HG03571 (cell line): ENCODE results near the gene SRSF3.
"Not testable (repeated sequence)": the region's sequence is repeated elsewhere in the genome, so short reads cannot be mapped to it uniquely, and the experiment has no call there.

ENCODE experiments used
- ATAC-seq: cut with Tn5 transposase; IDR thresholded peaks from one replicate; pipeline ENCODE4 v1.9.1; 2021; ENCODE audit not compliant: unreplicated experiment

Gene SRSF3

DNA sequence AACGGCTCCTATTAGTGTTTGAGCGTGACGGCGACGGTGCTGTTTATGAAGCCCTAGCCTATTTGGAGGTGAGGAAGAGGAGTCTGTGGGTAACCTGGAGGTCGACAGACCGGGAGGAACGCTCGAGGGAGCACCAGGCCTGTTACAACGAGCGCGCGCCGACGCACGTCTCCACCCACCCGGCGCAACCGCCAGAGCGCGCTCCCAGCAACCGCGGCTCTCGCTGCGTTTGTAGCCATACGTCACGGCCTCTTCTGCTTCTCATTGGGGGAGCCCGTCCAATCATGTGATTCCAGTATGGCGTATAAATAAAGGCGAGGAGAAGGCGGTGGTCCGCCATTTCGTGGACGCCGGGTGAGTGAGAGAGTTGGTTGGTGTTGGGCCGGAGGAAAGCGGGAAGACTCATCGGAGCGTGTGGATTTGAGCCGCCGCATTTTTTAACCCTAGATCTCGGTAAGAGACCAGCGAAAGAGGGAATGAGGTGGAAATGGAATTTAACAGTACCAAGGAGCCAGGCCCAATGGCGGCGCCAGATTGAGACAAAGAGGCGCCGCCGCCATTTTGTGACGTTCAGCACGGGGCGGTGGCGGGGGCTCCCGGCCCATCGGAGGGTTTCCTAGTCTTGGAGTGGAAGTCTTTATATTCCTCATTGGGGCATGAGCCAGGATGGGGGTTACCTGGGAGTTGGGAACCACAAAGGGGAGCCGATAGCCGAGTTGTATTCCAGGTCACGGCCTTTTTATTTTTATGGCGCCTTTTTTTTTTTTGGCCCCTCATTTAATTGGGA lies at the start of gene SRSF3:
TSS of gene SRSF3 (plus strand) at position 334 of the 787 bp plus-strand sequence. CDS start 2,401 bp downstream, outside the sequence.
- peak; percentile 82 for ATAC-seq

GRCh38 chr6:36545767-36546307 lies 48.3 kb upstream of the SRSF3 start:
- no peak for ATAC-seq

DNA sequence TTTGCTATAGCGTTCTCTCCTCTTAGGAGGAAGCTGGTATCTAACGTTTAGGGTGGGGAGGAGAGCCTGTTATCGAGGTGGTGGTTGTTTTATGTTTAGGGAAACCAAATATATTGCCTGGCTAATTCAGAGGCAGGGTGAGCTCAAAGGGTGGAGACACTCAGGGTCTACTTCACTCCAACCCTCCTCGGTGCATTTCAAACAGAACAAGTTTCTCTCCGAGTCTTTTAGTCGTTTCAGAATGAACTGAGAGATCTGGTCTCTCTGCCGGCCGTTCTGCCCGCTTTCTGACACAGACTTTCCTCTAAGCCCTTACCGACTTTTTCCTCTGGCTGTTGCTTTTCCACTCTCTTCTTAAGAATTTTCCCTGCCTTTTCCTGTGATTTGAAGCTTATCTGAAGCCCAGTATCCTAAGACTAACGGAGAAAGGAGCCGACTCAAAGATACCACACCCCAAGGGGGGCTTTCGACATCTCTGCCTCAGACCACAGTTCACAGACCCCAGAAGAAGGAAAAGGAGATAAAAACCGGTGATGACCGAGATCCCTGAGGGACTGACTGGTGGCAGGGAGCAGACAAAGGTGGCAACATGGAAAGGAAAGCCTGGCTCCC lies 47.7 kb upstream of the SRSF3 start:
- ATAC-seq, result no peak

- ATAC-seq, result peak; percentile 74
Observed at GRCh38 chr6:36546920-36547645, 47.1 kb upstream of the SRSF3 start, which contains the start of gene STK38. Gene STK38, minus strand, starts transcription at chr6:36547479. Its CDS starts 7,277 bp downstream, at chr6:36540202.

GRCh38 chr6:36547646-36548400 lies 46.3 kb upstream of the SRSF3 start:
- no peak for ATAC-seq

GRCh38 chr6:36548401-36548743 lies 45.8 kb upstream of the SRSF3 start:
- no peak for ATAC-seq

GRCh38 chr6:36550473-36551000 lies 43.6 kb upstream of the SRSF3 start:
- no peak for ATAC-seq

DNA sequence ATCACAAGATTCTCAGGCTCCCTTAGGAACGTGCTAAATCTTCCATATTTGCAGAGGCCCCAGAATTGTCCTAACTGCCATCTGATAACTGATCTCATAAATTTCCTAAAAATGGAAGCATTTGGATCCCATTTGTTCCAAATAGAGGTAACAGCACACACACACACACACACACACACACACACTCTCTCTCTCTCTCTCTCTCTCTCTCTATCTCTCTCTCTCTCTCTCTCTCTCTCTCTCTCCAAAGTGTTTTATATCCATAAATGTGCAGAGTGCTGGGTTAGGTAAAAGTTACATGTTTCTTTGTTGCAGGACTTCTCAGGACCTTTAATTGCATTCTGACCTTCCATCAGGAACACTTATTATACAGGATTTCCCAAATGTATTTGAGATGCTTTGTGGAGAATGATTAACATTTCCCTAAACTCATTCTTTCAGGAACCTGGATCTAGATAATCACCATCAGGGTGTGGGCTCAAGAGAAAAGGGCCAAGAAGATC lies 38.4 kb upstream of the SRSF3 start:
- ATAC-seq, result no peak

DNA sequence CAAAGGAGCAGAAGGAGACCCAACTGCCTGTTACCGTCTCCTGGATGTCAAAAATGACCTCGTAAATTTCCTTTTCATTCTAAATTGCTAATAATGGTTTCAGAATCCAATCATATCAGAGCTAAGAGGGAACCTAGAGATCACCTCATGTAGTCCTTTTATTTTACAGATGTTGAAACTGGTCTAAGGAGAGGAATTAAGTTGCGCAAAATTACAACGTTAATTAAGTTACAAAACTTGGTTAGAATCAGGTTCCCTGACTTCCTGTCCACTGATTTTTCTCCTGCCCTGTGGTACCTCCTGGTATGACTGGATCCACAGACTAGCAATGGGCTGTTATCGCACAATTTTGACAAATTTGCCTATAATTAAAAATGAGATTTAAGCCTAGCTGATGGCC lies 37.9 kb upstream of the SRSF3 start:
- no peak for ATAC-seq

DNA sequence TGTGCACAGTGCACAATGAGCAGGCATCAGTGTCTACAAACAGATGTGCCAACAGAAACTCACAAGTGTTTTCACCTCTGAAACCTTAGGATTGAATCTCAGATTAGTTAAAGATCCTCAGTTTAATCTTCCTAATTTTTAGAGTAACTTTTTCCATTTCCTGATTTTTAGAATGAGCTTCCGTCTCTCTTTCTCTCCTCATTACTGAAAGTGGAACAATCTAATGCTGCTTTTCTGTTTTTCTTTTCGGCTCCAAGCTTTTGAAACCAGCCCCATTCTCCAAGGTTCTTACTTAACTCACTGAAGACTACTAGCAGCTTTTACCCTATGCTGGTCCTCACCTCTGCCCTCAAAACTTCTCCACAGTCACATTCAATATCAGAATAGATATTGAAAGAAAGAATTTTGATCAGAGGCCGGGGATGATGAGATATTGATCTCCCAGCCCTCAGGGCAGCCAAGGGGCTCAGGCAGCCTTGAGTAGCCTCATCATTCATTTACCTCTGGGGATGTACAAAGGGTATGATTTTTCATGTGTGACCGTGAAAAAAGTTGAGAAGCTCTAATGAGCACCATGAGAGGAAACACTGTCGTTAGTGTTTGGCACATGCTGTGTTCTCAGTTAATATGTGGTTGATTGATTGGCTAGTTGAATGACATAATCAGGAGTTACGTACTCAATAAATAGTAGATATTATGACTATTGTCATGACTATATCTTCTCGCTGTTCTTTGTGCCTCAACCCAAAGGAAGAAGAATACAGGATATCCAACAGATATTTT lies 35.0 kb upstream of the SRSF3 start:
- no peak for ATAC-seq

- ATAC-seq, result no peak
Observed at GRCh38 chr6:36560822-36561221, 33.3 kb upstream of the SRSF3 start.

GRCh38 chr6:36563237-36563927 lies 30.8 kb upstream of the SRSF3 start:
- no peak for ATAC-seq

GRCh38 chr6:36563928-36564284 lies 30.3 kb upstream of the SRSF3 start:
- ATAC-seq, result no peak

- no peak for ATAC-seq
Observed at GRCh38 chr6:36566418-36566905, 27.7 kb upstream of the SRSF3 start.

DNA sequence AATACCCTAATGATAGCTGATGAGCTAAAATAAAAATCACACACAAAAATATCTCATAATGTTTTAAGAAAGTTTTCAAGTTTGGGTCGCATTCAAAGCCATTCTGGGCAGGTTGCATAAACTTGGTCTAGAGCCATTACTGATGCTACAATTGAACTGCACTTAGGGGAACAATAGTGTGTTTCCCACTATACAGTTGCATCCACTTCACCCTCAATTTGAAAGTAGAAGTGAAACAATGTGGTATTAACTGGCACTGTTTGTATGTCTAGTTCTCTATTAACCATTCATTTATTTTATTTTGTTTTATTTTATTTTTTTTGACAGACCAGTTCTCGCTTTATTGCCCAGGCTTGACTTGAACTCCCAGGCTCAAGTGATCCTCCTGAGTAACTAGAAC lies 23.9 kb upstream of the SRSF3 start:
- no peak for ATAC-seq

DNA sequence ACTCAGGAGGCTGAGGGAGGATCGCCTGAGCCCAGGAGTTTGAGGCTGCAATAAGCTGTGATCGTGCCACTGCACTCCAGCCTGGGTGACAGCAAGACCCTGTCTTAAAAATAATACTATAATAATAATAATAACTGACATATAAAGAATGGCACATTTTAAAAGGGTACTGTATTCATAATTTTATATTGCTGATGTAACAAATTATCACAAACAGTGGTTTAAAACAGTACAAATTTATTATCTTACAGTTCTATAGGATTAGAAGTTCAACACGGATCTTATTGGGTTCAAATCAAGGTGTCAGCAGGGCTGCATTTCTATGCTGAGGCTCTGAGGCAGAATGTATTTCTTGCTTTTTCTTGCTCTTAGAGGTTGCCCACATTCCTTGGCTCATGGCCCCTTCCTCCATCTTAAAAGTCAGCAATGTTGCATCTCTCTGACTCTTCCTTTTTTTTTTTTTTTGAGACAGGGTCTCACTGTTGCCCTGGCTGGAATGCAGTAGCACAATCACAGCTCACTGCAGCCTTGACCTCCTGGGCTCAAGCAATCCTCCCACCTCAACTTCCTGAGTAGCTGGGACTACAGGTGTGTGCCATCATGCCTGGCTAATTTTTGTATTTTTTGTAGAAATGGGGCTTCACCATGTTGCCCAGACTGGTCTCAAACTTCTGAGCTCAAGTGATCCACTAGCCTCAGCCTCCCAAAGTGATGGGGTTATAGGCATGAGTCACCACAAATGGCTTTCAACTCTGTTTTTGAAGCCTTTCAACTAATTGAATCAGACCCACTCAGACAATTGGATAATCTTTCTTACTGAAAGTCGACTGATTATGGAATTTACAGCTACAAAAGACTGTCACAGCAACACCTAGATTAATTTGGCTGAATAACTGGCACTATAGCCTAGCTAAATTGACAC lies 22.8 kb upstream of the SRSF3 start:
- ATAC-seq, result no peak

- not testable (repeated sequence) for ATAC-seq
Observed at GRCh38 chr6:36572353-36573311, 21.5 kb upstream of the SRSF3 start.
